HEK293 (cell line): Measurements from ENCODE around the gene CSMD2.

ENCODE experiments used
- CTCF ChIA-PET: fragments of 350-600 bp; formaldehyde crosslinking; extraction: SDS; loops from one replicate; lab custom pipeline; 2021; ENCODE audit warnings: antibody characterized with exemption; lab: Yijun Ruan, JAX
- POLR2A ChIA-PET: fragments of 300-600 bp; formaldehyde crosslinking; extraction: SDS; loops from one replicate; lab custom pipeline; 2020; ENCODE audit warnings: antibody characterized with exemption, inconsistent platforms; lab: Yijun Ruan, JAX
- H3K27ac ChIP-seq: fragments of 200-500 bp; sonication (Bioruptor generic); 2 replicates; pipeline ENCODE4 v1.5.1; 2014; ENCODE audit warnings: low read depth, low read length, control low read depth, inconsistent platforms; ENCODE audit errors: extremely low read depth
- H3K36me3 ChIP-seq, 2 experiments: fragments of 200-500 bp in 1 of 2; sonication (Bioruptor generic) in 1 of 2; 1 replicate in 1 of 2; 2 replicates in 1 of 2; pipeline ENCODE4 v1.5.1; 2014 to 2017; ENCODE audit warnings: inconsistent platforms in 2 of 2, low read length in 2 of 2; ENCODE audit not compliant: control insufficient read depth in 2 of 2, insufficient read depth in 1 of 2
- H3K4me1 ChIP-seq: fragments of 200-500 bp; sonication (Bioruptor generic); 2 replicates; pipeline ENCODE4 v1.5.1; 2014; ENCODE audit warnings: mild to moderate bottlenecking, low read length, inconsistent platforms; ENCODE audit not compliant: control insufficient read depth, insufficient read depth
- H3K4me3 ChIP-seq: 2 replicates; pipeline ENCODE4 v1.5.1; 2011; ENCODE audit warnings: low read depth, mild to moderate bottlenecking, control low read depth, low read length, moderate library complexity
- H3K9me3 ChIP-seq: fragments of 200-500 bp; sonication (Bioruptor generic); 2 replicates; pipeline ENCODE4 v1.5.1; 2014; ENCODE audit warnings: low read depth, low read length, inconsistent platforms; ENCODE audit not compliant: control insufficient read depth, insufficient read depth
- GFI1B ChIP-seq: fragments of 450-650 bp; formaldehyde crosslinking; IDR thresholded peaks from 2 replicates; pipeline ENCODE4 v1.5.1; 2016; ENCODE audit warnings: missing biosample characterization, missing genetic modification characterization
- KLF9 ChIP-seq: fragments of 450-650 bp; formaldehyde crosslinking; IDR thresholded peaks from 2 replicates; pipeline ENCODE4 v1.5.1; 2016; ENCODE audit warnings: missing biosample characterization, missing genetic modification characterization, low read depth
- SALL2 ChIP-seq: fragments of 450-650 bp; formaldehyde crosslinking; IDR thresholded peaks from 2 replicates; pipeline ENCODE4 v1.5.0; 2017; ENCODE audit warnings: missing biosample characterization, mild to moderate bottlenecking, missing genetic modification characterization, borderline replicate concordance
- ZBTB1 ChIP-seq: fragments of 450-650 bp; formaldehyde crosslinking; IDR thresholded peaks from 2 replicates; pipeline ENCODE4 v1.5.1; 2016; ENCODE audit warnings: missing biosample characterization, missing genetic modification characterization
- ZBTB49 ChIP-seq: fragments of 450-650 bp; formaldehyde crosslinking; IDR thresholded peaks from 2 replicates; pipeline ENCODE4 v1.5.1; 2016; ENCODE audit warnings: missing biosample characterization, missing genetic modification characterization, low read depth
- ZBTB8A ChIP-seq: fragments of 450-650 bp; formaldehyde crosslinking; IDR thresholded peaks from 2 replicates; pipeline ENCODE4 v1.5.1; 2016; ENCODE audit warnings: missing biosample characterization, missing genetic modification characterization
- ZNF114 ChIP-seq: fragments of 450-650 bp; formaldehyde crosslinking; IDR thresholded peaks from 2 replicates; pipeline ENCODE4 v1.5.0; 2017; ENCODE audit warnings: missing biosample characterization, missing genetic modification characterization
- ZNF121 ChIP-seq: fragments of 450-650 bp; formaldehyde crosslinking; IDR thresholded peaks from 2 replicates; pipeline ENCODE4 v1.5.1; 2016; ENCODE audit warnings: missing biosample characterization, missing genetic modification characterization
- ZNF140 ChIP-seq: fragments of 450-650 bp; formaldehyde crosslinking; IDR thresholded peaks from 2 replicates; pipeline ENCODE4 v1.5.1; 2016; ENCODE audit warnings: missing biosample characterization, missing genetic modification characterization
- ZNF184 ChIP-seq: fragments of 450-650 bp; IDR thresholded peaks from 2 replicates; pipeline ENCODE4 v1.5.1; 2018; ENCODE audit warnings: missing biosample characterization, mild to moderate bottlenecking, missing genetic modification characterization
- ZNF19 ChIP-seq: fragments of 450-650 bp; formaldehyde crosslinking; IDR thresholded peaks from 2 replicates; pipeline ENCODE4; 2016; ENCODE audit warnings: missing biosample characterization, missing genetic modification characterization, low read depth
- ZNF24 ChIP-seq: fragments of 450-650 bp; formaldehyde crosslinking; IDR thresholded peaks from 2 replicates; pipeline ENCODE4 v1.5.1; 2016; ENCODE audit warnings: missing biosample characterization, missing genetic modification characterization
- ZNF302 ChIP-seq: fragments of 450-650 bp; formaldehyde crosslinking; IDR thresholded peaks from 2 replicates; pipeline ENCODE4 v1.5.1; 2016; ENCODE audit warnings: missing biosample characterization, missing genetic modification characterization, low read depth
- ZNF416 ChIP-seq: fragments of 450-650 bp; formaldehyde crosslinking; IDR thresholded peaks from 2 replicates; pipeline ENCODE4 v1.5.1; 2016; ENCODE audit warnings: missing biosample characterization, missing genetic modification characterization
- ZNF513 ChIP-seq: fragments of 450-650 bp; IDR thresholded peaks from 2 replicates; pipeline ENCODE4 v1.5.1; 2018; ENCODE audit warnings: missing biosample characterization, missing genetic modification characterization
- ZNF548 ChIP-seq: fragments of 450-650 bp; formaldehyde crosslinking; IDR thresholded peaks from 2 replicates; pipeline ENCODE4 v1.5.1; 2016; ENCODE audit warnings: missing biosample characterization, missing genetic modification characterization
- ZNF555 ChIP-seq: fragments of 450-650 bp; formaldehyde crosslinking; conservative IDR thresholded peaks from 2 replicates; pipeline ENCODE4 v1.5.1; 2017; ENCODE audit warnings: missing biosample characterization, mild to moderate bottlenecking, missing genetic modification characterization, inconsistent platforms
- ZNF558 ChIP-seq: fragments of 450-650 bp; formaldehyde crosslinking; IDR thresholded peaks from 2 replicates; pipeline ENCODE4 v1.5.1; 2016; ENCODE audit warnings: missing biosample characterization, missing genetic modification characterization
- ZNF561 ChIP-seq: fragments of 450-650 bp; IDR thresholded peaks from 2 replicates; pipeline ENCODE4 v1.5.1; 2018; ENCODE audit warnings: missing biosample characterization, missing genetic modification characterization, borderline replicate concordance
- ZNF571 ChIP-seq: fragments of 450-650 bp; formaldehyde crosslinking; IDR thresholded peaks from 2 replicates; pipeline ENCODE4 v1.5.0; 2017; ENCODE audit warnings: missing biosample characterization, missing genetic modification characterization
- ZNF623 ChIP-seq: fragments of 450-650 bp; formaldehyde crosslinking; IDR thresholded peaks from 2 replicates; pipeline ENCODE4 v1.5.1; 2016; ENCODE audit warnings: missing biosample characterization, missing genetic modification characterization
- ZNF664 ChIP-seq: fragments of 450-650 bp; formaldehyde crosslinking; IDR thresholded peaks from 2 replicates; pipeline ENCODE4 v1.5.1; 2016; ENCODE audit warnings: missing biosample characterization, missing genetic modification characterization
- ZNF777 ChIP-seq: fragments of 450-650 bp; formaldehyde crosslinking; IDR thresholded peaks from 2 replicates; pipeline ENCODE4 v1.5.1; 2017; ENCODE audit warnings: missing biosample characterization, missing genetic modification characterization, borderline replicate concordance
- TF ChIP-seq, protein P1 (sequence below): fragments of 450-650 bp; formaldehyde crosslinking; IDR thresholded peaks from 2 replicates; pipeline ENCODE4 v1.5.1; 2016; ENCODE audit warnings: missing biosample characterization, missing genetic modification characterization
- TF ChIP-seq, protein P2 (sequence below): fragments of 450-650 bp; formaldehyde crosslinking; IDR thresholded peaks from 2 replicates; pipeline ENCODE4 v1.5.1; 2016; ENCODE audit warnings: missing biosample characterization, missing genetic modification characterization

Gene CSMD2

DNA sequence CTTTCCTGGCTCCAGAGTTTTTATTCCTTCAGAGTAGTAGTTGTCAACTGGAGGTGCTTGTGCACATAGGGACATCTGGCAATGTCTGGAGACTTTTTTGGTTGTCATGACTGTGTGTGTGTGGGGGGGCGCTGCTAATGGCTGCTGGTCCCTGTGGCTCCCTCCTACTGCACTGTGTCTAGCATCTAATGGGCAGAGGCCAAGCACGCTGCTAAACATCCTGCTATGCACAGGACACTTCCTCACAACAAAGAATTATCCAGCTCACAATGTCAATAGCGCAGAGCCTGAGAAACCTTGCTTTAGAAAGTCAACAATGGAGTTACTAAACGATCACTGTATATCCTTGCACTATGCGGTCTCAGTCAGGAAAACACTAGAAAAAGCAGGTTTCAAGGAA lies 320.9 kb downstream of the CSMD2 start:
- CTCF ChIA-PET, result no interaction called here
- no peak overlapping the region for H3K4me3 ChIP-seq
- H3K4me1 ChIP-seq, result no peaks in the 10 kb centered on the region
- H3K9me3 ChIP-seq, result no peaks in the 10 kb centered on the region
- POLR2A ChIA-PET, result no interaction called here
- H3K36me3 ChIP-seq, result no peaks in the 10 kb centered on the region
- TF ChIP-seq ZNF184 (tag by site-specific recombination) (no peak), ZNF302 (tag by site-specific recombination) (no peak), KLF9 (no peak), ZNF24 (no peak), GFI1B (no peak), ZNF664 (tag by site-specific recombination) (no peak), ZNF416 (tag by site-specific recombination) (no peak), ZNF121 (tag by site-specific recombination) (no peak), ZNF114 (no peak), ZNF140 (tag by site-specific recombination) (no peak), ZBTB1 (tag by site-specific recombination) (no peak)
- TF ChIP-seq, protein P1, sequence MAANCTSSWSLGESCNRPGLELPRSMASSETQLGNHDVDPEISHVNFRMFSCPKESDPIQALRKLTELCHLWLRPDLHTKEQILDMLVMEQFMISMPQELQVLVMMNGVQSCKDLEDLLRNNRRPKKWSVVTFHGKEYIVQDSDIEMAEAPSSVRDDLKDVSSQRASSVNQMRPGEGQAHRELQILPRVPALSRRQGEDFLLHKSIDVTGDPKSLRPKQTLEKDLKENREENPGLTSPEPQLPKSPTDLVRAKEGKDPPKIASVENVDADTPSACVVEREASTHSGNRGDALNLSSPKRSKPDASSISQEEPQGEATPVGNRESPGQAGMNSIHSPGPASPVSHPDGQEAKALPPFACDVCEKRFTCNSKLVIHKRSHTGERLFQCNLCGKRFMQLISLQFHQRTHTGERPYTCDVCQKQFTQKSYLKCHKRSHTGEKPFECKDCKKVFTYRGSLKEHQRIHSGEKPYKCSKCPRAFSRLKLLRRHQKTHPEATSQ (tag by site-specific recombination), result no peak
- TF ChIP-seq, protein P2, sequence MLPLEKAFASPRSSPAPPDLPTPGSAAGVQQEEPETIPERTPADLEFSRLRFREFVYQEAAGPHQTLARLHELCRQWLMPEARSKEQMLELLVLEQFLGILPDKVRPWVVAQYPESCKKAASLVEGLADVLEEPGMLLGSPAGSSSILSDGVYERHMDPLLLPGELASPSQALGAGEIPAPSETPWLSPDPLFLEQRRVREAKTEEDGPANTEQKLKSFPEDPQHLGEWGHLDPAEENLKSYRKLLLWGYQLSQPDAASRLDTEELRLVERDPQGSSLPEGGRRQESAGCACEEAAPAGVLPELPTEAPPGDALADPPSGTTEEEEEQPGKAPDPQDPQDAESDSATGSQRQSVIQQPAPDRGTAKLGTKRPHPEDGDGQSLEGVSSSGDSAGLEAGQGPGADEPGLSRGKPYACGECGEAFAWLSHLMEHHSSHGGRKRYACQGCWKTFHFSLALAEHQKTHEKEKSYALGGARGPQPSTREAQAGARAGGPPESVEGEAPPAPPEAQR (tag by site-specific recombination), result no peak
- no peak overlapping the region for H3K27ac ChIP-seq

DNA sequence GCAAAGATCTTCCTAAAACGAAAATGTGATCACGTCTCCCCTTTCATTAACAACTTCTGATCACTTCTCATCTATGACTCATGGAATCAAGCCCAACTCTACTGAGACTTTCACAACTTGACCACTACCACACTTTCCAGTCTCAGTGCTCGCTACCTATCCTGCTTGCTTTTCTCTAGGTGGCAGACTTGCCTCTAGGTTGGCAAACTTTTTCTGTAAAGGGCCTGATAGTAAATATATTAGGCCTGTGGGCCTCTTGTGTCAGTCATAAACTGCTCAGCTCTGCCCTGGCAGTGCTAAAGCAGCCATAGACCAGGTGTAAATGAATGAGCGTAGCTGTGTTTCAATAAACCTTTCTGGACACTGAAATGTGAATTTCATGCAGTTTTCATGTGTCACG lies 322.7 kb downstream of the CSMD2 start:
- no peak overlapping the region for H3K4me3 ChIP-seq
- no peaks in the 10 kb centered on the region for H3K9me3 ChIP-seq
- ChIA-PET CTCF (no interaction called here), POLR2A (no interaction called here)
- TF ChIP-seq ZNF561 (tag by site-specific recombination), result no peak
- no peak for TF ChIP-seq ZNF19
- TF ChIP-seq ZNF558 (tag by site-specific recombination), result no peak
- TF ChIP-seq ZNF664 (tag by site-specific recombination), result no peak
- no peaks in the 10 kb centered on the region for H3K4me1 ChIP-seq
- H3K36me3 ChIP-seq, result no peaks in the 10 kb centered on the region
- no peak overlapping the region for H3K27ac ChIP-seq

DNA sequence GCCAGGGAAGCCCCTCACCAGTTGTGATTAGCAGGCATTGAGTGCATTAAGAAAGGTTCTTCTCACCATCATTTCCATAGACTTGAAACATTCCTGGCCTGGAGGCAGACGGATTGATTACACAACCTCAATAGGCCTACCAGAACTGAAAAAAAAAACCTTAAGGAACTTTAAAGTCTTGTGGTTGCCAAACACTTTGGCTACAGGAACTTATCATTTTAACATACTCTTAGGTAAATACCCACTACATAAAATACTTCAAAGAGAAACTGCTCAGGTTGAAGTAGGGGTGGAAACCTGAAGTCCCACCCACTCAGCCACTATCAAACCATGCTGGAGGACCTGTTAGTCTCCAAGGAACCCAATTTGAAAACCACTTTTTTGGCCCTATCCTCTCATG lies 323.5 kb downstream of the CSMD2 start:
- no peaks in the 10 kb centered on the region for H3K4me1 ChIP-seq
- no peak for TF ChIP-seq ZNF561 (tag by site-specific recombination)
- TF ChIP-seq ZNF548, result no peak
- TF ChIP-seq ZBTB8A, result no peak
- TF ChIP-seq SALL2, result no peak
- no peak for TF ChIP-seq ZNF571 (tag by site-specific recombination)
- TF ChIP-seq ZBTB49 (tag by site-specific recombination), result no peak
- no peak for TF ChIP-seq ZNF555 (tag by site-specific recombination)
- TF ChIP-seq ZNF623 (tag by site-specific recombination), result no peak
- no peak for TF ChIP-seq ZNF777 (tag by site-specific recombination)
- TF ChIP-seq ZNF513 (tag by site-specific recombination), result no peak
- TF ChIP-seq ZBTB1 (tag by site-specific recombination), result no peak
- no peak overlapping the region for H3K27ac ChIP-seq
- CTCF ChIA-PET, result no interaction called here
- POLR2A ChIA-PET, result no interaction called here
- H3K9me3 ChIP-seq, result no peaks in the 10 kb centered on the region
- H3K36me3 ChIP-seq, result no peaks in the 10 kb centered on the region
- H3K4me3 ChIP-seq, result no peak overlapping the region
